GM19397 (cell line): Measurements from ENCODE around the gene WDR62.

Source experiments
- ATAC-seq: cut with Tn5 transposase; IDR thresholded peaks from one replicate; pipeline ENCODE4 v1.9.1; 2021; ENCODE audit warnings: mild to moderate bottlenecking, moderate library complexity; ENCODE audit not compliant: unreplicated experiment

The WDR62 gene

GRCh38 chr19:36073121-36073876, 18.6 kb downstream of the WDR62 start:
- ATAC-seq, result no peak

- no peak for ATAC-seq
These were observed 24.8 kb downstream of the WDR62 start for GRCh38 chr19:36079389-36079945.

- ATAC-seq, result no peak
These were observed 26.7 kb downstream of the WDR62 start for GRCh38 chr19:36081385-36081784.

- ATAC-seq, result no peak
These were observed 27.2 kb downstream of the WDR62 start for GRCh38 chr19:36081894-36082293.

- no peak for ATAC-seq
These were observed 28.2 kb downstream of the WDR62 start for GRCh38 chr19:36082916-36083315.

GRCh38 chr19:36084231-36085009, 29.7 kb downstream of the WDR62 start:
- ATAC-seq, result no peak

- no peak for ATAC-seq
These were observed 31.6 kb downstream of the WDR62 start for GRCh38 chr19:36086326-36086725.

- no peak for ATAC-seq
These were observed 35.1 kb downstream of the WDR62 start for GRCh38 chr19:36089847-36090246.

GRCh38 chr19:36090910-36091695, 36.4 kb downstream of the WDR62 start:
- ATAC-seq, result no peak

- no peak for ATAC-seq
These were observed 37.9 kb downstream of the WDR62 start for GRCh38 chr19:36092566-36092965.

- no peak for ATAC-seq
These were observed 38.5 kb downstream of the WDR62 start for GRCh38 chr19:36093146-36093662.

GRCh38 chr19:36093687-36094086, 39.0 kb downstream of the WDR62 start:
- no peak for ATAC-seq

GRCh38 chr19:36097036-36097435, 42.3 kb downstream of the WDR62 start:
- ATAC-seq, result no peak

- ATAC-seq, result no peak
These were observed 44.6 kb downstream of the WDR62 start for GRCh38 chr19:36099166-36099785.

GRCh38 chr19:36100476-36100875, 45.8 kb downstream of the WDR62 start:
- no peak for ATAC-seq

- ATAC-seq, result no peak
These were observed 47.0 kb downstream of the WDR62 start for GRCh38 chr19:36101550-36102327.

- ATAC-seq, result no peak
These were observed 48.4 kb downstream of the WDR62 start for GRCh38 chr19:36103040-36103626.

GRCh38 chr19:36103842-36104552, 49.3 kb downstream of the WDR62 start:
- ATAC-seq, result no peak

GRCh38 chr19:36106441-36106840, 51.7 kb downstream of the WDR62 start:
- no peak for ATAC-seq
